Measurements from ENCODE around the gene MEIS1. TPM values are rescaled to one million over a fixed set of nuclear protein-coding genes. Genes with fewer than 3 reads are reported as not detected.

Gene MEIS1
- total and polyA plus RNA-seq, 2 experiments from 2014 or later = 0.16 to 0.28 TPM

- TF ChIP-seq EZH2phosphoT487 (IDR thresholded peaks at IDR 0.05; ENCODE audit: unreplicated experiment) (no peak), POLR2AphosphoS5 (IDR thresholded peaks at IDR 0.05; ENCODE audit: low read depth) (no peak), CREB1 (CRISPR knock-in tag; IDR thresholded peaks at IDR 0.05; ENCODE audit: low read depth) (no peak)
- TF ChIP-seq, protein P1, sequence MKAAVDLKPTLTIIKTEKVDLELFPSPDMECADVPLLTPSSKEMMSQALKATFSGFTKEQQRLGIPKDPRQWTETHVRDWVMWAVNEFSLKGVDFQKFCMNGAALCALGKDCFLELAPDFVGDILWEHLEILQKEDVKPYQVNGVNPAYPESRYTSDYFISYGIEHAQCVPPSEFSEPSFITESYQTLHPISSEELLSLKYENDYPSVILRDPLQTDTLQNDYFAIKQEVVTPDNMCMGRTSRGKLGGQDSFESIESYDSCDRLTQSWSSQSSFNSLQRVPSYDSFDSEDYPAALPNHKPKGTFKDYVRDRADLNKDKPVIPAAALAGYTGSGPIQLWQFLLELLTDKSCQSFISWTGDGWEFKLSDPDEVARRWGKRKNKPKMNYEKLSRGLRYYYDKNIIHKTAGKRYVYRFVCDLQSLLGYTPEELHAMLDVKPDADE (IDR thresholded peaks at IDR 0.05) = no peak
Measured at GRCh38 chr2:66525606-66526005, 90.7 kb downstream of the MEIS1 start (continued).

DNA sequence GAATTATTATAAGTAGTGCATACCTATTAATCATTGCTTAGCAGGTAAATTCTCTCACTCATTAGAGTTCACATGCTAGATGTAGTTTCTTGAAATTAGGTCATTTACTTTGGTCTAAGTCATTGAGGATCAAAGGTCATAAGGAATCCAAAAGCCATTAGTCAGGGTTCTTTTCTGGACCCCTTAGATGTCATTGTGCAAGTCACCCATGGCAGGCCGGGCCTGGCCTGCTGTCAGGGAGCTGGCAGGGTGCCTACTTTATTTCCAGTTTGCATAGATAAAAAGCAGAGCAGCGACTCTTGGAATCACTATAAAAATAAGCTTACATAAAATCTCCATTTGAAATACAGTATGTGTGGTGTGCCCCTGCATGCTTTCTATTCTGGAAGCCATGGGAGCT is 91.3 kb downstream of the MEIS1 start:
- Mint-ChIP-seq H3K4me3 (no peak overlapping the region), H3K36me3 (ENCODE audit: low read depth) (no peaks in the 10 kb centered on the region), H3K9me3 (no peaks in the 10 kb centered on the region), H3K4me1 (peaks cover 25% of the 10 kb centered on the region), H3K27ac (no peak overlapping the region), H3K27me3 (ENCODE audit: insufficient read depth, low read depth, poor library complexity) (peaks cover 2% of the 10 kb centered on the region)
- no peak for DNase-seq (ENCODE audit: low spot score)
- Histone ChIP-seq H4K20me1 (replicated peaks; ENCODE audit: insufficient read depth) (no peaks in the 10 kb centered on the region), H2AFZ (no peak overlapping the region), H3K9me2 (ENCODE audit: insufficient read depth) (no peaks in the 10 kb centered on the region), H3K27me3 (ENCODE audit: insufficient read depth) (no peaks in the 10 kb centered on the region), H3K79me2 (replicated peaks; ENCODE audit: insufficient read depth) (no peaks in the 10 kb centered on the region), H3K36me3 (ENCODE audit: insufficient read depth) (no peaks in the 10 kb centered on the region), H3K4me2 (no peak overlapping the region; the same call in 1 of the 2 replicates), H3K4me1 (ENCODE audit: insufficient read depth) (peaks cover 20% of the 10 kb centered on the region), H3K4me3 (no peak overlapping the region), H3F3A (replicated peaks; ENCODE audit: low read depth) (no peaks in the 10 kb centered on the region), H3K27ac (ENCODE audit: low read depth) (no peak overlapping the region)
- ATAC-seq = no peak
- TF ChIP-seq NANOG (IDR thresholded peaks at IDR 0.05; ENCODE audit: borderline replicate concordance) = no peak
- TF ChIP-seq ZNF114 (CRISPR knock-in tag; IDR thresholded peaks at IDR 0.05) = no peak
- TF ChIP-seq EZH2phosphoT487 (IDR thresholded peaks at IDR 0.05; ENCODE audit: unreplicated experiment) = no peak
- TF ChIP-seq, protein P2, sequence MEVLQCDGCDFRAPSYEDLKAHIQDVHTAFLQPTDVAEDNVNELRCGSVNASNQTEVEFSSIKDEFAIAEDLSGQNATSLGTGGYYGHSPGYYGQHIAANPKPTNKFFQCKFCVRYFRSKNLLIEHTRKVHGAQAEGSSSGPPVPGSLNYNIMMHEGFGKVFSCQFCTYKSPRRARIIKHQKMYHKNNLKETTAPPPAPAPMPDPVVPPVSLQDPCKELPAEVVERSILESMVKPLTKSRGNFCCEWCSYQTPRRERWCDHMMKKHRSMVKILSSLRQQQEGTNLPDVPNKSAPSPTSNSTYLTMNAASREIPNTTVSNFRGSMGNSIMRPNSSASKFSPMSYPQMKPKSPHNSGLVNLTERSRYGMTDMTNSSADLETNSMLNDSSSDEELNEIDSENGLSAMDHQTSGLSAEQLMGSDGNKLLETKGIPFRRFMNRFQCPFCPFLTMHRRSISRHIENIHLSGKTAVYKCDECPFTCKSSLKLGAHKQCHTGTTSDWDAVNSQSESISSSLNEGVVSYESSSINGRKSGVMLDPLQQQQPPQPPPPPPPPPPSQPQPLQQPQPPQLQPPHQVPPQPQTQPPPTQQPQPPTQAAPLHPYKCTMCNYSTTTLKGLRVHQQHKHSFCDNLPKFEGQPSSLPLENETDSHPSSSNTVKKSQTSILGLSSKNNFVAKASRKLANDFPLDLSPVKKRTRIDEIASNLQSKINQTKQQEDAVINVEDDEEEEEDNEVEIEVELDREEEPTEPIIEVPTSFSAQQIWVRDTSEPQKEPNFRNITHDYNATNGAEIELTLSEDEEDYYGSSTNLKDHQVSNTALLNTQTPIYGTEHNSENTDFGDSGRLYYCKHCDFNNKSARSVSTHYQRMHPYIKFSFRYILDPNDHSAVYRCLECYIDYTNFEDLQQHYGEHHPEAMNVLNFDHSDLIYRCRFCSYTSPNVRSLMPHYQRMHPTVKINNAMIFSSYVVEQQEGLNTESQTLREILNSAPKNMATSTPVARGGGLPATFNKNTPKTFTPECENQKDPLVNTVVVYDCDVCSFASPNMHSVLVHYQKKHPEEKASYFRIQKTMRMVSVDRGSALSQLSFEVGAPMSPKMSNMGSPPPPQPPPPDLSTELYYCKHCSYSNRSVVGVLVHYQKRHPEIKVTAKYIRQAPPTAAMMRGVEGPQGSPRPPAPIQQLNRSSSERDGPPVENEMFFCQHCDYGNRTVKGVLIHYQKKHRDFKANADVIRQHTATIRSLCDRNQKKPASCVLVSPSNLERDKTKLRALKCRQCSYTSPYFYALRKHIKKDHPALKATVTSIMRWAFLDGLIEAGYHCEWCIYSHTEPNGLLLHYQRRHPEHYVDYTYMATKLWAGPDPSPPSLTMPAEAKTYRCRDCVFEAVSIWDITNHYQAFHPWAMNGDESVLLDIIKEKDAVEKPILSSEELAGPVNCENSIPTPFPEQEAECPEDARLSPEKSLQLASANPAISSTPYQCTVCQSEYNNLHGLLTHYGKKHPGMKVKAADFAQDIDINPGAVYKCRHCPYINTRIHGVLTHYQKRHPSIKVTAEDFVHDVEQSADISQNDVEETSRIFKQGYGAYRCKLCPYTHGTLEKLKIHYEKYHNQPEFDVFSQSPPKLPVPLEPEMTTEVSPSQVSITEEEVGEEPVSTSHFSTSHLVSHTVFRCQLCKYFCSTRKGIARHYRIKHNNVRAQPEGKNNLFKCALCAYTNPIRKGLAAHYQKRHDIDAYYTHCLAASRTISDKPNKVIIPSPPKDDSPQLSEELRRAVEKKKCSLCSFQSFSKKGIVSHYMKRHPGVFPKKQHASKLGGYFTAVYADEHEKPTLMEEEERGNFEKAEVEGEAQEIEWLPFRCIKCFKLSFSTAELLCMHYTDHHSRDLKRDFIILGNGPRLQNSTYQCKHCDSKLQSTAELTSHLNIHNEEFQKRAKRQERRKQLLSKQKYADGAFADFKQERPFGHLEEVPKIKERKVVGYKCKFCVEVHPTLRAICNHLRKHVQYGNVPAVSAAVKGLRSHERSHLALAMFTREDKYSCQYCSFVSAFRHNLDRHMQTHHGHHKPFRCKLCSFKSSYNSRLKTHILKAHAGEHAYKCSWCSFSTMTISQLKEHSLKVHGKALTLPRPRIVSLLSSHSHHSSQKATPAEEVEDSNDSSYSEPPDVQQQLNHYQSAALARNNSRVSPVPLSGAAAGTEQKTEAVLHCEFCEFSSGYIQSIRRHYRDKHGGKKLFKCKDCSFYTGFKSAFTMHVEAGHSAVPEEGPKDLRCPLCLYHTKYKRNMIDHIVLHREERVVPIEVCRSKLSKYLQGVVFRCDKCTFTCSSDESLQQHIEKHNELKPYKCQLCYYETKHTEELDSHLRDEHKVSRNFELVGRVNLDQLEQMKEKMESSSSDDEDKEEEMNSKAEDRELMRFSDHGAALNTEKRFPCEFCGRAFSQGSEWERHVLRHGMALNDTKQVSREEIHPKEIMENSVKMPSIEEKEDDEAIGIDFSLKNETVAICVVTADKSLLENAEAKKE (CRISPR knock-in tag; IDR thresholded peaks at IDR 0.05) = no peak
- TF ChIP-seq REST (IDR thresholded peaks at IDR 0.05; ENCODE audit: unreplicated experiment) = no peak
- no peak for TF ChIP-seq EZH2 (IDR thresholded peaks at IDR 0.05; ENCODE audit: low read depth, unreplicated experiment)
- no peak for TF ChIP-seq POLR2AphosphoS5 (IDR thresholded peaks at IDR 0.05; ENCODE audit: low read depth)
- no peak for TF ChIP-seq STAT1 (IDR thresholded peaks at IDR 0.05; ENCODE audit: unreplicated experiment)
- TF ChIP-seq, protein P3, sequence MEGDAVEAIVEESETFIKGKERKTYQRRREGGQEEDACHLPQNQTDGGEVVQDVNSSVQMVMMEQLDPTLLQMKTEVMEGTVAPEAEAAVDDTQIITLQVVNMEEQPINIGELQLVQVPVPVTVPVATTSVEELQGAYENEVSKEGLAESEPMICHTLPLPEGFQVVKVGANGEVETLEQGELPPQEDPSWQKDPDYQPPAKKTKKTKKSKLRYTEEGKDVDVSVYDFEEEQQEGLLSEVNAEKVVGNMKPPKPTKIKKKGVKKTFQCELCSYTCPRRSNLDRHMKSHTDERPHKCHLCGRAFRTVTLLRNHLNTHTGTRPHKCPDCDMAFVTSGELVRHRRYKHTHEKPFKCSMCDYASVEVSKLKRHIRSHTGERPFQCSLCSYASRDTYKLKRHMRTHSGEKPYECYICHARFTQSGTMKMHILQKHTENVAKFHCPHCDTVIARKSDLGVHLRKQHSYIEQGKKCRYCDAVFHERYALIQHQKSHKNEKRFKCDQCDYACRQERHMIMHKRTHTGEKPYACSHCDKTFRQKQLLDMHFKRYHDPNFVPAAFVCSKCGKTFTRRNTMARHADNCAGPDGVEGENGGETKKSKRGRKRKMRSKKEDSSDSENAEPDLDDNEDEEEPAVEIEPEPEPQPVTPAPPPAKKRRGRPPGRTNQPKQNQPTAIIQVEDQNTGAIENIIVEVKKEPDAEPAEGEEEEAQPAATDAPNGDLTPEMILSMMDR (conservative IDR thresholded peaks at IDR 0.05; ENCODE audit: low read depth in 2 of 2) = no peak
